HG03066 (cell line): Measurements from ENCODE around the gene TTLL11.

ENCODE experiments used
- ATAC-seq: cut with Tn5 transposase; IDR thresholded peaks from one replicate; pipeline ENCODE4 v1.9.1; 2021; ENCODE audit warnings: low read depth; ENCODE audit not compliant: unreplicated experiment

The TTLL11 gene

DNA sequence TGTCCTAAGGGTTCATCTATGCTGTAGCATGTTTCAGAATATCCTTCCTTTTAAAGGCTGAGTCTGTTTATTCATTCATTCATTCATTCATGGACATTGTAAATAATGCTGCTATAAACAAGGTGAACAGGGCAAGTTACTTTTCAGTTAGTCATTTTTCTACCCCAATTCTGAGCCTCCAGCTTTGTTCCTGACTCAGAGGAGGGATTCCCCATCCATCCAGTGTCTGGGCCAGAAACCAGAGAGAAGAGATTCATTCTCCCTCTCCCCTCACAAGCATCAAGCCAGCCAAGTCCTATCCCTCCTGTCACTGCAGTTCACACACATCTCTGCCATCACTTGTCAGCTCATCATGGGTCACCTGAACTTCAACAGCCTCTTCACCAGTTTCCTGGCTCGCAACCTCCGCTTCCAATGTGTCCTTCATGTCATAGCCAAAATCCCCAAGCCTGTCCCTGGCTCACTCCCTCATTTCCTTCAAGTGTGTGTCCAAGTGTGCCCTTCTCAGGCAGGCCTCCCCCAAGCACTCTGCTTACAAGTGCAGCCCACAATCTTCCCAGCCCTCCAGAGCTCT, 203.0 kb downstream of the TTLL11 start:
- no peak for ATAC-seq

- ATAC-seq = no peak
Observed at GRCh38 chr9:121888438-121888775, 204.7 kb downstream of the TTLL11 start.

DNA sequence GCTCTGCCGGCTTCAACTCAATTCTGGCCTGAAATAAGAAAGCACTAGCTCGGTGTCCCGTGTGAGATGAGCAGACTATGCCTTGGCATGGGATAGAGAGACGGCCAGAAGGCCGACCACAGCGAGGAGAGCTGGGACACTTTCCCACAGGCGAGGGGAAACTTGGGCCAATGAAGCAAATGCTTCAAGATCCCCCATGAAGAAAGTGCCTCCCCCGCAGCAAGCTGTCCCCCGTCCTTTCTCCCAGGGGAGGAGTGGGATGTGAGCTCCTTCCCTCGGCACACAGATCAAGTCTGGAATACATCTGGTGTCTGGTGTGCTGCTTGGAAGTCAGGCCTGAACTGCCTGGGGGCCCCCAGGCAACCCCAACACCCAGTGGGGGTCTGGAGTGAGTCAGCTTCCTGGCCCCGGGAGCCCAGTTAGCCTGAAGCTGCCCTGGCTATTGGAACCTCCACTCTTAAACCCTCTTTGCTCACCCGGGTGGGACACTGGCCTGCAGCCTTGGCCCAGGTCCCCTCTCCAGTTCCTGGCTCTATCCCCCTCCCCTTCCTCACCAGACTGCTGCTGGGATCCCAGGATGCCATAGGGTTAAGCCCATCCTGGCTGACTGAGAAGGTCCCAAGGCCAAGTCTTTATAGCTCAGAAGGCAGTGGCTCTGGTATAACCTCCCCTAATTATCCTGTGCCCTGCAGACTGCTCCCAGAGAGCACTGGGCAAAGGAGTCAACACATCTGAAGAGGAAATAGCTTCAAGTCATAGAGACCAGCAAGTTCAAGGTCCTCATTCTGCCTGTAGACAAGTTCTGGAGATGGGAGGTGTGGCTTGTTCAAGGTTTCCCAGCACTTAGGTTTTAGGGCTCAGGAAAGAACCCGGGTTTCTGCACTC, 205.3 kb downstream of the TTLL11 start:
- ATAC-seq = no peak

DNA sequence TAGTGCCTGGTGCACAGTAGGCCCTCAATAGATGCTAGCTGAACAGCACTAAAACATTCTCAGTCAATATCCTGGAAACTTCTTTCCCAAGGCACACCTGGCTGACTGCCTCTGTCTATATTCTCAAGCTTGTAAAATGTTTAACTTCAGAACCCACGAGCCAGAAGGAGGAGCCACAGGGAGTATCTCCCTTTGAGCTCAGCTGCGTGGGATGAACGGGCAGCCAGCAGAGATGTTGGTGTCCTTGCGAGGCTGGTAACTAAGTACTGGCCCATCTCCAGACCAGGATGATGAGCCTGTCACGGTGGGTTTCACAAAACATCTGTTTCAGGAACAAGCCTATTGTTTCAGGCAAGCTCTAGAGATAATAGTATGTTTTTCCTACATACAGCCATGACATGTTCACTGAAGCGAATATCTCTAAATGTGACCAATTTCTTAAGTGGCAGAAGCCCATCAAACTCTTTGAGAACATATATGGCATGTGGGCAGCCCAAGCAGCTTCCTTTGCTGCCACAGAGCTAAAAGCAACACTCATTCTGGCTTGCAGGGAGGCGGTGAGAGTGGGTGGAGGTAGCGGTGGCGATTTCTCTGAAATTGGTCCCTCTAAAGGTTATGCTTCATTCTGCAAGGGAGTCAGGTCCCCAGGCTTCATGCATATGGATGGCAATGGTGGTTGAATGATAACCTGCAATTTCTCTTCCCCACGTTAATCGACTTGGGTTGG, 206.2 kb downstream of the TTLL11 start:
- ATAC-seq = no peak

DNA sequence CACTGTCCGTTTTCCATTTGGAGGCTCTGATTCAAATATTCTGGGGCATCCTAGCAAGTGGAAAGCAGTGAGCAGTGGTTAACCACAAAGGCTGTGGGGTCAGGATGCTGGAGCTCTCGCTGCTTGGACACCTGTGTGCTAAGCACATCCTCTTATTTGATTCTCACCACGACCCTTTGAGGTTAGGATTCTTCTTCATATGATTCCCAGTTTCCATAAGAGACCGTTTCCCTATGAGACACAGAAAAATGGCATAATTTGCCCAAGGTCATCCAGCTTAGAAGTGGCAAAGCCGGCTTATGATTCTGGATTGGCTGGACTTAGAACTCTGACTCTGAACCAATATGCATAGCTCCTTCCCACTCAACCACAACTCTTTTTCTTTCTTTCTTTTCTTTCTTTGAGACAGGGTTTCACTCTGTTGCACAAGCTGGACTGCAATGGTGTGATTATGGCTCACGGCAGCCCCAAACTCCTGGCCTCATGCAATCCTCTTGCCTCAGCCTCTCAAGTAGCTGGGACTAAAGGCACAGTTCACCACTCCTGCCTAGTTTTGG, 207.7 kb downstream of the TTLL11 start:
- ATAC-seq = no peak

DNA sequence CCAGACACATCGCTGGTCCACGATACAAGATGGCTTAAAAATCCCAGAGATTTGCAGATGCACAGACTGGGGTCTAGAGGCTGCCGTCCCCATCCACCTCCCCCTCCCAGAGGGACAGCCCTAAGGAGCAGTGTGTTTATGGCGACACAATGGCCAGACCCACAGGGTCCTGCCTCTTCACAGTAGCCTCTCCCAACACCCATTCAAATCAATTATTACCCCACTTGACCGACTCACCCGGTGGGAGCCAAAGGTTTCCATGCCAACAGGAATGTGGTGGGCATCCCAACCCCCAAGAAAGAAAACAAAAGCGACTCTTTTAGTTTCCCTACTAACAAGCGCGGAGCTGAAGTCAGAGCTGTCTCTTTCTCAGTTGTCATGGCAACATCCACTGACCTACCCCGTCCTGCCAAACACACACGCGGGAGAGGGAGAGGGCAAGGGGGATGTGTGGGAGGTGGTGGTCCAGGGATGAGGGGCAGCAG, 209.0 kb downstream of the TTLL11 start:
- no peak for ATAC-seq

DNA sequence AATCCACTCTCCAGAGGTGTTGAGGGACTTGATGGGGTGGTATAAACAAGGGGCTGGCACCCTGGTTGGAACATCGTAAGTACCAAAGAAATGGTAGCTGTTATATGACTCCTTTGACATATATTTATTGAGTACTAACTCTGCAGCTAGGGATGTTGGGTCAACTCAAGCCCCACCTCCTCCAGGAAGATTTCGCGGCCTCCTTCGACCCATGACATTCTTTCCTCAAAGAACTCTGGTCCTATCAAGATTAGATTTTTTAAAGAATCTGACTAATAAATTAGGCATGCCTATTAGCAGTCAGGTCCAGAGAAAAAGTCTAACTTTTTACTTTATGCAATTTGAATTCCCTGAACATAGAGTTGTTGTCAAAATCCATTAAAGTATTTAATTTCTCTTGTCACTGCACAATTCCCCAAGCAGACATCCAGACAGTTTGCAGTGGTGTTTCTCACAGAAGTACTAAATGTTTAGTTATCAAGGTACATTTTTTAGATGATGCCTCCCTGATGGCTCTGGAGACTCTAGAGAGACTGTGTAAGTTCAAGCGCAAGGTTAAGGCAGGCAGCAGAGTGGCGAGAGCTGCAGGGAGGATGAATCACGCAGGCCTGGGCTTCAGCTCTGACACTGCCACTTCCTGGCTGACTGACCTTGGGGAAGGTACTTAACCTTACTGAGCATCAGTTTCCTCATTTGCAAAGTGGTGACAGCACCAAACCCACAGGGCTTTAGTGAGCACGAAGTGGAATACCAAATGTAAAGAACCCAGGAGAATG, 209.6 kb downstream of the TTLL11 start:
- ATAC-seq = no peak

- no peak for ATAC-seq
Observed at GRCh38 chr9:121881920-121882500, 211.1 kb downstream of the TTLL11 start.

DNA sequence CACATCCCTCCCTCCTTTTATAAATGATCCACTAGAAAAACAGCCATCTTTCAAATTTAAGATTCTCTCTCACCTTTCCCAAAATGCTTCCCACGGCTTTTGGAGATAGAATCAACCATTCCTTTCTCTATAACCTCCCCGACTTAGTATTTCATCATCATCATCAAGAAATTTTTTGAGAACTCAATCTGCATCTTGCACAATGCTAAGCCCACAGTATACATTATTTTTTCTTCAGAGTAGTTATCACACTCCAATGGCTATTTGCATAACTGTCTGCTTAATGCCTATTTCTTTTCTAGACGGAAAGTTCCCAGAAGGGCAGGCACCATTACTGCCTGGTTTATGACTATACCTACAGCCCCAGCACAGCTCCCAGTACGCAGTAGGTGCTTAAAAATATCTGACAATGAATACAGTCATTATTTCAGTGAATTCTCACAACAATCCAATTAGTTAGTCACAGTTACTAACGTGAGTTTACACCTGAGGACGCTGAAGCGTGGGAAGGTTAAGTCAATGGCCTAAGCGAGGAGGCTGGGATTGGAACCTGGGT, 212.7 kb downstream of the TTLL11 start:
- no peak for ATAC-seq

GRCh38 chr9:121878271-121878822, 214.8 kb downstream of the TTLL11 start:
- no peak for ATAC-seq

GRCh38 chr9:121876658-121877271, 216.3 kb downstream of the TTLL11 start:
- no peak for ATAC-seq

GRCh38 chr9:121876255-121876654, 216.9 kb downstream of the TTLL11 start:
- no peak for ATAC-seq

DNA sequence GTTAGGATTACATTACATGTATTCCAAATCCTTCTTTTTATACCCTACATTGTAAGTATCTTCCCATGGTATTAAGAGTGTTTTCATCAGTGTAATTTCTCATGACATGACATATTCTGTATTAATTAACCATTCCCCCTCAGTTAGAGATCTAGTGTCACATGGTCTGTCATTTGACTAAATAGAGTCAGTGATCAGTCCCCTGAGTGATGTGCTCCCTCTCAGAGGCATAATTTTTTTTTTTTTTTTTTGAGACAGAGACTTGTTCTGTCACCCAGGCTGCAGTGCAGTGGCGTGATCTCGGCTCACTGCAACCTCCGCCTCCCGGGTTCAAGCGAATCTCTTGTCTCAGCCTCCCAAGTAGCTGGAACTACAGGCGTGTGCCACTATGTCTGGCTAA, 218.6 kb downstream of the TTLL11 start:
- no peak for ATAC-seq

- no peak for ATAC-seq
Observed at GRCh38 chr9:121871431-121872025, 221.6 kb downstream of the TTLL11 start.

DNA sequence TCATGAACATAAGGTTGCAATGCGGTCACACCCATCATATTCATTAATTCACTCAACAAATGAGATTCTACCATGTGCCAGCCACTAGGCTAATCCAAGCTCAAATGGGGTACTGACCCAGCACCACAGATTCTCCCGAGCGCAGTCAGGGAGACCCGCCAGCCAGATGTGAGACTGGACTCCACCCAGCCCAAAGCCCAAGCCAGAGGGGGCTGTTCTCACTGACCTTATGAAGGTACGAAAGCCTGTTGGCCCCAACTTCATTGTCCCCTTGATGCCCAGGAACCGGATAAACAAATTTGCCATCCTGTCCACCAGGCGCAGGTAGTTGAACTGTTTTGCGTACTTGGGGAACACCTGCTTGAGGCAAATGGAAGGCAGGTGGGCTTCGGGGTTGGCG, 222.8 kb downstream of the TTLL11 start:
- no peak for ATAC-seq

GRCh38 chr9:121868626-121869025, 224.5 kb downstream of the TTLL11 start:
- no peak for ATAC-seq

GRCh38 chr9:121866927-121867326, 226.2 kb downstream of the TTLL11 start:
- no peak for ATAC-seq

GRCh38 chr9:121865884-121866283, 227.2 kb downstream of the TTLL11 start:
- ATAC-seq = no peak

- ATAC-seq = no peak
Observed at GRCh38 chr9:121865060-121865459, 228.0 kb downstream of the TTLL11 start.
